Breast epithelium (tissue), 4 donors: Measurements from ENCODE around the gene LINC00237. TPM values are rescaled to one million over a fixed set of nuclear protein-coding genes. Genes with fewer than 3 reads are reported as not detected.

Source experiments
- DNase-seq, 2 donors: peaks; one replicate each; pipeline ENCODE4 v3.0.0-alpha.2; 2019; ENCODE audit warnings: low spot score in 2 of 2
- H3K27ac ChIP-seq, 2 donors: fragments of 200-600 bp; sonication (generic) in 1 of 2; one replicate each; pipeline ENCODE4 v1.5.1; 2016 to 2019; ENCODE audit warnings: mild to moderate bottlenecking in 1 of 2
- H3K27me3 ChIP-seq, 2 donors: fragments of 200-600 bp; sonication (generic) in 1 of 2; one replicate each; pipeline versions ENCODE4 v1.5.1 to v1.6.0; 2017 to 2019; ENCODE audit warnings: control low read depth in 1 of 2, mild to moderate bottlenecking in 1 of 2
- H3K36me3 ChIP-seq: fragments of 200-600 bp; one replicate; pipeline ENCODE4 v1.5.1; 2019
- H3K4me1 ChIP-seq, 2 donors: fragments of 200-600 bp; sonication (generic); one replicate each; pipeline ENCODE4 v1.5.1; 2016 to 2019; ENCODE audit warnings: control low read depth in 1 of 2
- H3K4me3 ChIP-seq, 3 donors: fragments of 200-600 bp; sonication (generic); 1 replicate in 2 of 3; 2 replicates in 1 of 3; pipeline ENCODE4 v1.5.1; 2016 to 2019; ENCODE audit warnings: mild to moderate bottlenecking in 3 of 3, moderate library complexity in 2 of 3
- H3K9me3 ChIP-seq, 2 donors: fragments of 200-600 bp; sonication (generic) in 1 of 2; one replicate each; pipeline ENCODE4 v1.5.1; 2016 to 2019; ENCODE audit warnings: control low read depth in 1 of 2
- CTCF ChIP-seq, 3 donors: fragments of 450-650 bp; IDR thresholded peaks; one replicate each; pipeline ENCODE4 v1.5.1; 2016 to 2017; ENCODE audit warnings: antibody characterized with exemption in 3 of 3, mild to moderate bottlenecking in 3 of 3, moderate library complexity in 3 of 3
- POLR2A ChIP-seq: fragments of 450-650 bp; IDR thresholded peaks from one replicate; pipeline ENCODE4 v1.6.1; 2016; ENCODE audit warnings: antibody characterized with exemption, mild to moderate bottlenecking, moderate library complexity
- POLR2AphosphoS5 ChIP-seq, 3 donors: sonication (generic); formaldehyde crosslinking; IDR thresholded peaks; one replicate each; pipeline ENCODE4 v1.6.1; 2017; ENCODE audit warnings: antibody characterized with exemption in 3 of 3
- intact Hi-C: fragments of 100-400 bp; cut with DNase I; formaldehyde crosslinking; loops from one replicate; pipeline ENCODE4 v1.15.1; 2023; ENCODE audit warnings: low total_unique reads
- total RNA-seq, 3 donors: library from RNA; depleted of rRNA; stranded (reverse); fragments of >200 nt; gene quantifications; one replicate each; pipeline ENCODE4 v1.1.0, GENCODE V29; 2016

LINC00237 gene
- total RNA-seq, 3 donors from 2014 or later, result not detected

GRCh38 chr20:21139881-21140566 lies 33.9 kb upstream of the LINC00237 start:
- Histone ChIP-seq H3K4me3 (no peak overlapping the region), H3K27me3 (no peaks in the 10 kb centered on the region), H3K36me3 (no peaks in the 10 kb centered on the region), H3K9me3 (no peaks in the 10 kb centered on the region), H3K4me1 (no peaks in the 10 kb centered on the region), H3K27ac (no peak overlapping the region)
- no peak for DNase-seq
- no peak for TF ChIP-seq CTCF (IDR thresholded peaks at IDR 0.05)
- TF ChIP-seq POLR2AphosphoS5 (IDR thresholded peaks at IDR 0.05), result no peak
- TF ChIP-seq POLR2A, result no peak
- intact Hi-C loops, result no loop called here

DNA sequence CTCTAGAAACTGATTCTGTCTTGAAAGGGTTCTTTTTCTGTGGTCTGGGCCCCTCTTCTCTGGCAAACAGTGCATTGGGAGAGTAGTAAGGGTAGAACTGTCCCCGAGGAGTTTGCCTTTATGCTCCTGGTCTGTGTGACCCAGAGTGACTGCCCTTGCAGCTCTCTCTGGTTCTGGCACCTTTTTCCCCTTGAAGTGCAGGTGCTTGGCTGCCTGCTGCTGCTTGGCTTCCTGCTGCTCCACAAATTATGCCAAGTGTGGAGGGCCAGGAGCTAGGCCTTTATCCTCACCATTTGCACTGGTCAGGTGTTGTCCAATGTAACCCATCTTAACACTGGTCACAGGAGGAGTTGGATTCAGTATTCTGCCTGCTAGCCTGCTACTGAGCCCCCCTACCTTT lies 30.9 kb upstream of the LINC00237 start:
- no peaks in the 10 kb centered on the region for H3K4me1 ChIP-seq
- DNase-seq, result no peak
- no peaks in the 10 kb centered on the region for H3K36me3 ChIP-seq
- no peak overlapping the region for H3K27ac ChIP-seq
- H3K9me3 ChIP-seq, result no peaks in the 10 kb centered on the region
- H3K4me3 ChIP-seq, result no peak overlapping the region
- intact Hi-C loops, result no loop called here
- H3K27me3 ChIP-seq, result no peaks in the 10 kb centered on the region
- TF ChIP-seq CTCF (IDR thresholded peaks at IDR 0.05) (no peak), POLR2A (no peak), POLR2AphosphoS5 (IDR thresholded peaks at IDR 0.05) (no peak)

GRCh38 chr20:21136015-21136732 lies 30.0 kb upstream of the LINC00237 start:
- H3K4me3 ChIP-seq, result no peak overlapping the region
- TF ChIP-seq POLR2AphosphoS5 (IDR thresholded peaks at IDR 0.05), result no peak
- TF ChIP-seq POLR2A, result no peak
- no peak for TF ChIP-seq CTCF (IDR thresholded peaks at IDR 0.05)
- no peaks in the 10 kb centered on the region for H3K9me3 ChIP-seq
- no peaks in the 10 kb centered on the region for H3K36me3 ChIP-seq
- no peak for DNase-seq
- H3K4me1 ChIP-seq, result no peaks in the 10 kb centered on the region
- H3K27me3 ChIP-seq, result no peaks in the 10 kb centered on the region
- no peak overlapping the region for H3K27ac ChIP-seq
- intact Hi-C loops, result no loop called here

DNA sequence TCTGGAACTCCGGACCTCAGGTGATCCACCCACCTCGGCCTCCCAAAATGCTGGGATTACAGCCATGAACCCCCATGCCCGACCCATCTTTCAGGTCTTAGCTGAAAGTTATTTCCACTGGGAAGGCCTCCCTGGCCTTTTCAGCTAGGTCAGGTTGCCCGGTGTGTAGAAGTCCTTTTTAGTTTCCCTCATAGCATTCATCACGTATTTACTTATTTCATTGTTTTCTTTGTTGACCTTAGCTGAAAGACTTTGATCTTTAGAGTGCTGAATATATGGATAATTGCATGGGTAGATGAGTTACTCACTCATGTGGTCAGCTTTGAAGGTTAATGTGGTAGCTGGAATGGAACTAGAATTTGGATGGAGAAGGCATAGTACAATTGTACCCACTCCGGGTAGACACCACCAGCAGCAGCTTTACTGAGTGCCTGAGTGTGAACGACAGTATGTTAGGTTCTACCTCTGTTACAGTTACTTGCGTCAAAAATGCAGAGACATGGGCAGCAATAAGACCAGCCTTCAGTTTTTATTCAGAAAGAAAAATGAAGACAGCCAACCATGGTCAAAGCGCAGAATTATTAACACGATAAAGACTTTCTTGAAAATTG lies 28.8 kb upstream of the LINC00237 start:
- TF ChIP-seq POLR2A (no peak), CTCF (IDR thresholded peaks at IDR 0.05) (no peak), POLR2AphosphoS5 (IDR thresholded peaks at IDR 0.05) (no peak)
- Histone ChIP-seq H3K9me3 (no peaks in the 10 kb centered on the region), H3K4me3 (no peak overlapping the region), H3K36me3 (no peaks in the 10 kb centered on the region), H3K27ac (no peak overlapping the region), H3K27me3 (no peaks in the 10 kb centered on the region), H3K4me1 (no peaks in the 10 kb centered on the region)
- no peak for DNase-seq
- intact Hi-C loops, result no loop called here
